H1 (cell line): ENCODE results near the gene TSPAN2.

ENCODE experiments used
- CEBPB ChIP-seq: IDR thresholded peaks from 2 replicates; pipeline ENCODE4 v1.6.1; 2012; ENCODE audit warnings: low read depth, low read length
- EP300 ChIP-seq, 2 experiments: IDR thresholded peaks; 1 replicate in 1 of 2; 2 replicates in 1 of 2; pipeline ENCODE4 v1.6.1; 2011 to 2012; ENCODE audit warnings: low read depth in 2 of 2, low read length in 2 of 2, mild to moderate bottlenecking in 2 of 2, borderline replicate concordance in 1 of 2, inconsistent platforms in 1 of 2, moderate library complexity in 1 of 2
- RBBP5 ChIP-seq: IDR thresholded peaks from 2 replicates; pipeline ENCODE4 v1.7.1; 2012; ENCODE audit warnings: low read depth, mild to moderate bottlenecking, inconsistent platforms, low read length, moderate library complexity, borderline replicate concordance
- SRF ChIP-seq: IDR thresholded peaks from 2 replicates; pipeline ENCODE4 v1.6.1; 2011; ENCODE audit warnings: mild to moderate bottlenecking, low read depth, low read length, moderate library complexity
- TF ChIP-seq, protein P1 (sequence below), 3 experiments: IDR thresholded peaks; 1 replicate in 2 of 3; 2 replicates in 1 of 3; pipeline versions ENCODE4 v1.5.1 to v1.6.1; 2011; ENCODE audit warnings: low read length in 3 of 3, mild to moderate bottlenecking in 3 of 3, inconsistent platforms in 2 of 3, low read depth in 1 of 3, moderate library complexity in 1 of 3; ENCODE audit not compliant: insufficient read depth in 1 of 3; ENCODE audit errors: control extremely low read depth in 1 of 3
- TF ChIP-seq, protein P2 (sequence below): IDR thresholded peaks from 2 replicates; pipeline ENCODE4 v1.6.1; 2011; ENCODE audit warnings: low read length, improper control_type of control experiment
- TF ChIP-seq, protein P3 (sequence below): IDR thresholded peaks from 2 replicates; pipeline ENCODE4 v1.6.1; 2012; ENCODE audit warnings: inconsistent platforms

DNA sequence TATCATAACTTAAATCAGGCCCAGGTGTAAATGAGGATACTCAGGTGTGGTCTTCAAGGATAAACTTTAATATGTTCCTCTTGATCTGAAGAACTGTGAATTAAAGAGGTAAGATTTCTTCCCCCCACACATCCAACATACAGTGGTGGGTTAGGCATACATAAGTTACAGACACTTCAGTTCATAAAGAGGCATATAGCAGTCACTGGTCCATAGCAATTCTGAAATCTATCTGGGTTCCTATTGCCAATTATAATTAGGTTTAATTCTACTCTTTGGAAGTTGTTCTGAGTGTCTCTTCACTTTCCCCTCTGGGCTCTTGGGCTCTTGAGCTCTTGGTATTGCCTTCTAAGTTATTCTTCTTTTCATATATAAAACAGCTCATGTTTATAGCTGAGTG lies 32.5 kb upstream of the TSPAN2 start:
- TF ChIP-seq, protein P1, sequence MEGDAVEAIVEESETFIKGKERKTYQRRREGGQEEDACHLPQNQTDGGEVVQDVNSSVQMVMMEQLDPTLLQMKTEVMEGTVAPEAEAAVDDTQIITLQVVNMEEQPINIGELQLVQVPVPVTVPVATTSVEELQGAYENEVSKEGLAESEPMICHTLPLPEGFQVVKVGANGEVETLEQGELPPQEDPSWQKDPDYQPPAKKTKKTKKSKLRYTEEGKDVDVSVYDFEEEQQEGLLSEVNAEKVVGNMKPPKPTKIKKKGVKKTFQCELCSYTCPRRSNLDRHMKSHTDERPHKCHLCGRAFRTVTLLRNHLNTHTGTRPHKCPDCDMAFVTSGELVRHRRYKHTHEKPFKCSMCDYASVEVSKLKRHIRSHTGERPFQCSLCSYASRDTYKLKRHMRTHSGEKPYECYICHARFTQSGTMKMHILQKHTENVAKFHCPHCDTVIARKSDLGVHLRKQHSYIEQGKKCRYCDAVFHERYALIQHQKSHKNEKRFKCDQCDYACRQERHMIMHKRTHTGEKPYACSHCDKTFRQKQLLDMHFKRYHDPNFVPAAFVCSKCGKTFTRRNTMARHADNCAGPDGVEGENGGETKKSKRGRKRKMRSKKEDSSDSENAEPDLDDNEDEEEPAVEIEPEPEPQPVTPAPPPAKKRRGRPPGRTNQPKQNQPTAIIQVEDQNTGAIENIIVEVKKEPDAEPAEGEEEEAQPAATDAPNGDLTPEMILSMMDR (IDR thresholded peaks at IDR 0.05; ENCODE audit: control extremely low read depth in 1 of 3, insufficient read depth in 1 of 3, low read depth in 1 of 3, low read length in 3 of 3) = no peak
- TF ChIP-seq EP300 (IDR thresholded peaks at IDR 0.05; ENCODE audit: borderline replicate concordance in 1 of 2, low read depth in 2 of 2, low read length in 2 of 2) (no peak), SRF (no peak), CEBPB (no peak), RBBP5 (no peak)
- TF ChIP-seq, protein P2, sequence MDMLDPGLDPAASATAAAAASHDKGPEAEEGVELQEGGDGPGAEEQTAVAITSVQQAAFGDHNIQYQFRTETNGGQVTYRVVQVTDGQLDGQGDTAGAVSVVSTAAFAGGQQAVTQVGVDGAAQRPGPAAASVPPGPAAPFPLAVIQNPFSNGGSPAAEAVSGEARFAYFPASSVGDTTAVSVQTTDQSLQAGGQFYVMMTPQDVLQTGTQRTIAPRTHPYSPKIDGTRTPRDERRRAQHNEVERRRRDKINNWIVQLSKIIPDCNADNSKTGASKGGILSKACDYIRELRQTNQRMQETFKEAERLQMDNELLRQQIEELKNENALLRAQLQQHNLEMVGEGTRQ = no peak
- TF ChIP-seq, protein P3, sequence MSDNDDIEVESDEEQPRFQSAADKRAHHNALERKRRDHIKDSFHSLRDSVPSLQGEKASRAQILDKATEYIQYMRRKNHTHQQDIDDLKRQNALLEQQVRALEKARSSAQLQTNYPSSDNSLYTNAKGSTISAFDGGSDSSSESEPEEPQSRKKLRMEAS = no peak
